NCI-H82 treated with DMSO at 0.1 percent for 48 hours (cell line): Measurements from ENCODE around the gene PLCD4.
A peak's percentile ranks its signal among the peaks of the same experiment; 100 is the strongest.

Experiments
- DNase-seq: peaks from one replicate; lab custom pipeline; 2025; ENCODE audit not compliant: unreplicated experiment; lab: John Stamatoyannopoulos, UW

The PLCD4 gene

DNA sequence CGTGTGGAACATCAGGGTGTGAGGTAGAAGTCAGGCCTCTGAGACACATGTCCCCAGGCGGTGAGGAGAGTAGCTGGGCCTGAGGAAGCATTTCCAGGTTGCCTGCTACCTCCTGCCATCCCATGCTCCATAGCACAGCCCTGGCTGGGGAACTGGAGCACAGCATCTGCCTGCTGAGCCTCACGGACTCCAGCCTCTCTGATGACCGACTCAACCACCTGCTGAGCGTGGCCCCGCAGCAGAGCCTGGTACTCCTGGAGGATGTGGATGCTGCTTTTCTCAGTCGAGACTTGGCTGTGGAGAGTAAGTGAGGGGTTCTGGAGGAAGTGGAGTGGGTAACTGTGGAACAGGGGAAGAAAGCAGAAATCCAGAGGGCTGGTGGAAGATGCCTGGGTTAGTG is 54.7 kb downstream of the PLCD4 start:
- no peak for DNase-seq

DNA sequence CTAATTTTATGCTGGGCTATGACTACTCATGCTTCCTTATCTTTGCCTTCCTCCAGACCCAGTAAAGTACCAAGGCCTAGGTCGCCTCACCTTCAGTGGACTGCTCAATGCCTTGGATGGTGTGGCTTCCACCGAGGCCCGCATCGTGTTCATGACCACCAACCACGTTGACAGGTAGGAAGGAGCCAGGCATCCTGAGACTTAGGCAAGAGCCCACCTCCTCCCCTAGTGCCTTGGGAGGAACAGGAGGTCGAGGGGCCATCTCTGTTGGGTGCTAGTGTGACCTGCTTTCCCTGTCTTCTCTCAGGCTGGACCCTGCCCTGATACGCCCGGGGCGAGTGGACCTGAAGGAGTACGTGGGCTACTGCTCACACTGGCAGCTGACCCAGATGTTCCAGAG is 55.1 kb downstream of the PLCD4 start:
- DNase-seq, result no peak

DNA sequence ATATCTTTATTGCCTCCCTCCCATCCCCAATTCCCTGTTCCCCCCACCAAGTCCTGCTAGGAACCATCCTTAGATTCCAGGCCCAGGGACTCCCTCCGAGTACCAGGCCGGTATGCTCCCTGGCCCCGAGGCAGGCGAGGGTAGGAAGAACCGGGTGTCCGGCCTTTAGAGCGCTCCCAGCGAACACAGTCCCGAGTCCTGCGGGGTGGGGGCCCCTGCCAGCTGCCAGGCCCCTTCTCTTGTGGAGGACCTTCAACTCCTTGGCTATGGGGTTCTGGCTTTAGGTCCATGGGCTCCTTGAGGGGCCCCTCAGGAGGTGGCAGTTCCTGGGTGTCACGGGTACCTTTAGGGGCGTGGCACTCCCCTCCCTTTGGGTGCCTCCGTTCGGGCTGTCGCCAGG is 56.2 kb downstream of the PLCD4 start:
- no peak for DNase-seq

DNA sequence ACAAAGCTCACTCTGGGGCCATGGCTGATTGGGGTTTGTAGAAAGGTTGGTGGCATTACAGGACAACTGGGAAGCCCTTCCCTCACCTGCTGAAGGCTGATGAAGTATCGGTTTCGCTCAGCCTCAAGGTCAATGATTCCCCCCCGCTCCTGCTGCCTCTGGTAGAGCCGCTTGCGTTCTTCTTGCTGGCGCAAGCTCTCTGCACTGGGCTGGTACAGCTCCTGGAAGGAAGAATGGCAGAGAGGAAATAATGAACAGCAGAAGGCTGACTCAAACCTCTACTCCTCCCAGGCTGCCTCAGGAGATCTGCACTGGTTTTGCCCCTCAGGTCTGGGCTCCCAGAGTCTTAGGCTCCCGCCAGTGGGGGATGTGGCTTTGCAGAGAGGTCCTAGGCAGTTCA is 57.0 kb downstream of the PLCD4 start:
- DNase-seq, result no peak

DNA sequence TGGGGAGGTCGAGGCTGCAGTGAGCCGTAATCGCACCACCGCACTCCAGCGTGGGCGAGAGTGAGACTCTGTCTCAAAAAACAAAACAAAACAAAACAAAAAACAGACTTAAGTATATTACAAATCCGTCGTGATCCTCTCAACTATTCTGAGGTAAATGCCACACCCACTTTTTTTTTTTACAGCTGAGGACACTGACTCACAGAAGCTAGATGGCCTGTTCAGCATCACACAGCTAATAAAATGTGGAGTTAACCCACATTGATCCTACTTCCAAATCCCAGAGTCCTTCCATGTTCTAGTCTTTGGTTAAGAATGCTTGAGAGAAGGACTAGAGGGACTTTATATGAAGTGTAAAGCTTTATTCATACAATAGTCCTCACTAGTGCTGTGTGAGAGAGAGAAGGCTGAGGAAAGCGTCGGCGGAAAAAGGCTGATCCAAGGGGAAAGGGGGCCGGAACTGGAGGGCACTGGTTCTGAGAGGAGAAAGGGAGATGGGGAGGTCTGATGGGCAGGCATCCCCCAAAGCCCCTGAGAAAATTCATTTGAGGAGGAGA is 63.5 kb downstream of the PLCD4 start:
- no peak for DNase-seq

DNA sequence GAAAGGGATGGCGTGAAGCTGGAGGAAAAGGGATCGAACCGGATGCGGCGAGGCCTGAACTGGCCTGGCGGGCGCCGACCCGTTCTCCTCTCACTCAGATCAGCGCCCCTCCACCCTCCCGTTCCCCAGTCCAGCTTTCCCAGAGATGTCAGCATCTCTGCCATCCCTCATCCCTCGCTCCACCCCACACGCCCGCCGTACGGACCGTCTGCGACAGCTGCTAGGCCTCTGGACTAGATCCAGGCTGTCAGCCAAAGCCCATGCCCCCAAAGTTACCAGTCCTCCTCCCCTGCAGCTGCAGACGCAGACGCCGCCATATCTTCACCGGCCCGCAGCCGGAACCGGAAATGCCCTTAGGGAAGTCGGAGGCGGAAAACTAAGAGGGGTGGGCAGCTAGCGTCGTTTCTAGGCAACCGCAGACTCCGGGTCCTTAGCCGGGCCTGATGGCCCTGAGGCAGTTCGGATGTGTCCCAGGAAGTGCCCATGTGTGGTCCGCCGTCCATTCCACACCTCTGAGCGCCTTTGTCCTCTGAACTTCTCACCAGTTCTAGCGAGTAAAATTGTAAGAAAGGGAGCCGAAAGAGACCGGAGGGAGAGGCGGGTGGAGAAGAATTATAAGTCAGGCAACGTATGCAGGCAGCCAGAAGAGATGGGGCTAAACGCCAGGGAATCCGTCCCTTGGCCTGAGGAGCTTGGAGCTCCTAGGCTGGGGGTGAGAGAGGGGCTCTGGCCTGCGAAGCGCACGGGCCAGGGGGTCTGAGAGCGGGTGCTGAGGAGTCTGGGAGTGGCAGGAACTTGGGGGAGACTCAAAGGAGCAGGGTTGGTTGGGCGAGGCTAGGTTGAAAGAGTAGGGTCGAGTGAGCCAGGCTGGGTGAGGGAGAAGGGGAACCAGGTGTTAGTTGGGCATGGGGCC is 64.2 kb downstream of the PLCD4 start, which contains the start of the genes RNF25 and STK36:
Gene RNF25 (minus strand): TSS at position 349 of the 913 bp plus-strand sequence. CDS start 32 bp downstream, at position 317.
Gene STK36 (plus strand): TSS at position 433 of the 913 bp plus-strand sequence. CDS start 744 bp downstream, outside the sequence.
- DNase-seq, result peak; percentile 61

DNA sequence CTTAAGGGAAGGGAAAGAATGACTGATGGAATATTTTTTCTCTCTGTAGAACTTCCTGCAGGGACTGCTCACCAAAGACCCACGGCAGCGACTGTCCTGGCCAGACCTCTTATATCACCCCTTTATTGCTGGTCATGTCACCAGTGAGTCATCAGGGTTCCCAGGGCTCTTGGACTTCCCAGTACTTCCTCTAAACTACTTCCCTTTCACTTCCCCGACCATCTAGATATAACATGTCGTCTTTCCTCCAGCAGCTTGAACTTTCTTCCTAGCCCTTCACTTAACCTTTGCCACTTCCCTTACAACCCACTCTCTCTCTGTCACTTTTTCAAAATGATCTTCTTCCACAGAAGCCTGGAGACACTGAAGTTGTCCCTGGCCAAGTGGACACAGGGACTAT is 71.4 kb downstream of the PLCD4 start:
- DNase-seq, result no peak

DNA sequence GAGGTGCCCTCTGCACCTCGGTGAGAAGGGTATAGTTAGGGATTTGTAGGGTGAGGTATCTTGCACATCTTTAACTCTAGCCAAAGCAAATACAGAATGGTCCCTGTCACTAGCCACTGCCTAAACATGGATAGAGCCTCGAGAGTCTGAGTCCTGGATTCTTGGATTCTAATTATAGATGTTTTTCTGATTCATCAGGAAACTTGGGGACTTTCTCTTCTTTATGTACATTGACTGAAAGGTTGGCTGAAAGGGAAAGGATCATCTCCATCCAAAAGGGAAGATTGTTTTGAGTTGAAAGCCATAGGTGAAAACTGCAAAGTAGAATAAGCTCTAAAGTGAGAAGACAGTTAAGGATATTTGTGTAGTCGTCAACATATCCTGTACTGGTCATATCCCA is 72.4 kb downstream of the PLCD4 start:
- DNase-seq, result no peak
